DOHH2 (cell line): Measurements from ENCODE around the gene SNAP91.

Experiments used
- EZH2phosphoT487 ChIP-seq: fragments of 200-600 bp; sonication (generic); IDR thresholded peaks from 2 replicates; pipeline ENCODE4 v1.6.1; 2017; ENCODE audit warnings: borderline replicate concordance, mild to moderate bottlenecking, antibody characterized with exemption, low read length, moderate library complexity, mixed read lengths
- TF ChIP-seq, protein P1 (sequence below): fragments of 200-600 bp; sonication (generic); IDR thresholded peaks from one replicate; pipeline ENCODE4 v1.5.1; 2014; ENCODE audit warnings: antibody characterized with exemption, mild to moderate bottlenecking, low read depth, low read length; ENCODE audit not compliant: poor library complexity, severe bottlenecking

DNA sequence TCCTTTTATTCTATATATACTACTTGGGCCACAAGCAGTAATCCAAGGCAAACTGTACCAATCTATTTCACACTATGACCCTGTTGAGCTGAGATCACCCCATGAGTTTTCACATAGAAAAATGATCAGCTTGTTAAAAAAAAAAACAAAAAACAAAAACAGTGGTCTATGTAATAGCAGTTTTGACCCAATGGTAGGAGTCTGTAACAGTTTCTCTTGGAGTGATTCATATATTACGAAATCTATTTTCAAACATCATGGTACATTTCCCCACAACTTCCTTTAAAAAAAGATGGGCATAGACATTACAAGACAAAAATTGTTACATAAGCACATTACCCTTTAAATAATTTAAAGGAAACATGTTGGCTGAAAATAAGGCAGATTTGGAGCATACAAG lies 118.5 kb downstream of the SNAP91 start:
- TF ChIP-seq, protein P1, sequence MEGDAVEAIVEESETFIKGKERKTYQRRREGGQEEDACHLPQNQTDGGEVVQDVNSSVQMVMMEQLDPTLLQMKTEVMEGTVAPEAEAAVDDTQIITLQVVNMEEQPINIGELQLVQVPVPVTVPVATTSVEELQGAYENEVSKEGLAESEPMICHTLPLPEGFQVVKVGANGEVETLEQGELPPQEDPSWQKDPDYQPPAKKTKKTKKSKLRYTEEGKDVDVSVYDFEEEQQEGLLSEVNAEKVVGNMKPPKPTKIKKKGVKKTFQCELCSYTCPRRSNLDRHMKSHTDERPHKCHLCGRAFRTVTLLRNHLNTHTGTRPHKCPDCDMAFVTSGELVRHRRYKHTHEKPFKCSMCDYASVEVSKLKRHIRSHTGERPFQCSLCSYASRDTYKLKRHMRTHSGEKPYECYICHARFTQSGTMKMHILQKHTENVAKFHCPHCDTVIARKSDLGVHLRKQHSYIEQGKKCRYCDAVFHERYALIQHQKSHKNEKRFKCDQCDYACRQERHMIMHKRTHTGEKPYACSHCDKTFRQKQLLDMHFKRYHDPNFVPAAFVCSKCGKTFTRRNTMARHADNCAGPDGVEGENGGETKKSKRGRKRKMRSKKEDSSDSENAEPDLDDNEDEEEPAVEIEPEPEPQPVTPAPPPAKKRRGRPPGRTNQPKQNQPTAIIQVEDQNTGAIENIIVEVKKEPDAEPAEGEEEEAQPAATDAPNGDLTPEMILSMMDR = no peak
- TF ChIP-seq EZH2phosphoT487 = no peak
